ENCODE data around the gene AJM1.

DNA sequence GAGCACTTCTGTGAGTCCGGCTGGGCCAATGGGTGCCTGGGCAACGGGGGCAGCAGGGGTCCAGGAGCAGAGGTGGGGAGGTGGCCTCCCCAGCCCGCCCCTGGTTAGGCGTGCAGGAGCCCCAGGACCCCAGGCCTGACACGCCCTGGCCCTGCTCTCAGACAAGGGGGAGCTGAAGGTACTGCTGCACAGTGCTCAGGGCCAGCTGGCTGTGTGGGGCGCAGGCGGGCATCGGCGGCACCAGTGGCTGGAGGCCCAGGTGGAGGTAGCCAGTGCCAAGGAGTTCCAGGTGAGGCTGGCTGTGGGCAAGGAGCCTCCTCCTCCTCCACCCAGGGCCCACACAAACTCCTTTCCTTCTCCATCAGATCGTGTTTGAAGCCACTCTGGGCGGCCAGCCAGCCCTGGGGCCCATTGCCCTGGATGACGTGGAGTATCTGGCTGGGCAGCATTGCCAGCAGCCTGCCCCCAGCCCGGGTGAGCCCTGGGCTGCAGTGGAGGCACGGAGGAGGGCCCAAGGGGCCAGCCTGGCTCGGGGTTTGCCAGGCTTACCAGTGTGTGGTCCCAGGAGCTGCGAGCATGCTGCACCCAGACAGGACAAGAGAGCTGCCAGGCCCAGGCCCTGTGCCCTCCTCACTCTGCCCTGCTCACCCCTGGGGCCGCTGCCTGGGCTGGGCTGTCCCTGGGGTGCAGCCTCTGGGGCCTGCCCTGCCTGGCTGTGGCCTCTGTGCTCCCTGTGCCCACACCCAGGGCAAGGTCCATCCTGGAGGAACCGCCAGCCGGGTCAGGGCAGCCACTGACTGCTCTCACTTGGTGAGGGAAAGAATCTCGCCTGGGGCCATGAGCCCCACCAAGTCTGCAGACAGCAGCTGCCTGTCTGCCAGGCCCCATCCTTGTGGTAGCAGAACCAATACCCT is 16.8 kb downstream of the AJM1 start:
- TF ChIP-seq, protein P1, sequence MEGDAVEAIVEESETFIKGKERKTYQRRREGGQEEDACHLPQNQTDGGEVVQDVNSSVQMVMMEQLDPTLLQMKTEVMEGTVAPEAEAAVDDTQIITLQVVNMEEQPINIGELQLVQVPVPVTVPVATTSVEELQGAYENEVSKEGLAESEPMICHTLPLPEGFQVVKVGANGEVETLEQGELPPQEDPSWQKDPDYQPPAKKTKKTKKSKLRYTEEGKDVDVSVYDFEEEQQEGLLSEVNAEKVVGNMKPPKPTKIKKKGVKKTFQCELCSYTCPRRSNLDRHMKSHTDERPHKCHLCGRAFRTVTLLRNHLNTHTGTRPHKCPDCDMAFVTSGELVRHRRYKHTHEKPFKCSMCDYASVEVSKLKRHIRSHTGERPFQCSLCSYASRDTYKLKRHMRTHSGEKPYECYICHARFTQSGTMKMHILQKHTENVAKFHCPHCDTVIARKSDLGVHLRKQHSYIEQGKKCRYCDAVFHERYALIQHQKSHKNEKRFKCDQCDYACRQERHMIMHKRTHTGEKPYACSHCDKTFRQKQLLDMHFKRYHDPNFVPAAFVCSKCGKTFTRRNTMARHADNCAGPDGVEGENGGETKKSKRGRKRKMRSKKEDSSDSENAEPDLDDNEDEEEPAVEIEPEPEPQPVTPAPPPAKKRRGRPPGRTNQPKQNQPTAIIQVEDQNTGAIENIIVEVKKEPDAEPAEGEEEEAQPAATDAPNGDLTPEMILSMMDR (IDR thresholded peaks at IDR 0.05; ENCODE audit: poor library complexity): no peak
- no peak for TF ChIP-seq EZH2 (IDR thresholded peaks at IDR 0.05; ENCODE audit: borderline replicate concordance)
- no peak for TF ChIP-seq EZH2phosphoT487 (IDR thresholded peaks at IDR 0.05; ENCODE audit: low read depth, severe bottlenecking, unreplicated experiment)

Measured in hepatocyte (in vitro differentiated cells).